Nephron progenitor cell (in vitro differentiated cells): ENCODE measurements around the gene PCDHGB1.

Experiments used
- DNase-seq: peaks from one replicate; pipeline ENCODE4 v3.0.0; 2021
- H3K27ac Mint-ChIP-seq: 2 replicates; pipeline ENCODE4 v1.8.0; 2021; ENCODE audit warnings: mild to moderate bottlenecking, moderate library complexity, mixed read lengths
- H3K27me3 Mint-ChIP-seq: 2 replicates; pipeline ENCODE4 v1.8.0; 2021; ENCODE audit warnings: mild to moderate bottlenecking, low read depth, mixed read lengths; ENCODE audit not compliant: poor library complexity
- H3K36me3 Mint-ChIP-seq: 2 replicates; pipeline ENCODE4 v1.8.0; 2021; ENCODE audit warnings: low read depth, mixed read lengths
- H3K4me1 Mint-ChIP-seq: 2 replicates; pipeline ENCODE4 v1.8.0; 2021; ENCODE audit warnings: mixed read lengths
- H3K4me3 Mint-ChIP-seq: 2 replicates; pipeline ENCODE4 v1.8.0; 2021; ENCODE audit warnings: mild to moderate bottlenecking, moderate library complexity, mixed read lengths
- H3K9me3 Mint-ChIP-seq: 2 replicates; pipeline ENCODE4 v1.8.0; 2021; ENCODE audit warnings: mild to moderate bottlenecking, moderate library complexity, mixed read lengths
- TF ChIP-seq, protein P1 (sequence below): fragments of 200-600 bp; sonication (generic); IDR thresholded peaks from 2 replicates; pipeline ENCODE4 v1.5.0; 2021; ENCODE audit warnings: antibody characterized with exemption

PCDHGB1 gene

GRCh38 chr5:141319699-141320098, 30.2 kb upstream of the PCDHGB1 start:
- TF ChIP-seq, protein P1, sequence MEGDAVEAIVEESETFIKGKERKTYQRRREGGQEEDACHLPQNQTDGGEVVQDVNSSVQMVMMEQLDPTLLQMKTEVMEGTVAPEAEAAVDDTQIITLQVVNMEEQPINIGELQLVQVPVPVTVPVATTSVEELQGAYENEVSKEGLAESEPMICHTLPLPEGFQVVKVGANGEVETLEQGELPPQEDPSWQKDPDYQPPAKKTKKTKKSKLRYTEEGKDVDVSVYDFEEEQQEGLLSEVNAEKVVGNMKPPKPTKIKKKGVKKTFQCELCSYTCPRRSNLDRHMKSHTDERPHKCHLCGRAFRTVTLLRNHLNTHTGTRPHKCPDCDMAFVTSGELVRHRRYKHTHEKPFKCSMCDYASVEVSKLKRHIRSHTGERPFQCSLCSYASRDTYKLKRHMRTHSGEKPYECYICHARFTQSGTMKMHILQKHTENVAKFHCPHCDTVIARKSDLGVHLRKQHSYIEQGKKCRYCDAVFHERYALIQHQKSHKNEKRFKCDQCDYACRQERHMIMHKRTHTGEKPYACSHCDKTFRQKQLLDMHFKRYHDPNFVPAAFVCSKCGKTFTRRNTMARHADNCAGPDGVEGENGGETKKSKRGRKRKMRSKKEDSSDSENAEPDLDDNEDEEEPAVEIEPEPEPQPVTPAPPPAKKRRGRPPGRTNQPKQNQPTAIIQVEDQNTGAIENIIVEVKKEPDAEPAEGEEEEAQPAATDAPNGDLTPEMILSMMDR = no peak
- Mint-ChIP-seq H3K4me3 (peak overlapping the region; percentile 99), H3K4me1 (no peaks in the 10 kb centered on the region), H3K27ac (peak overlapping the region; percentile 100), H3K9me3 (peaks cover 95% of the 10 kb centered on the region), H3K27me3 (peaks cover 28% of the 10 kb centered on the region), H3K36me3 (peaks cover 81% of the 10 kb centered on the region)
- DNase-seq = no peak

GRCh38 chr5:141320225-141321169, 29.4 kb upstream of the PCDHGB1 start, which contains the start of gene TAF7:
TAF7 (minus strand) TSS chr5:141320784; CDS start chr5:141320044, 740 bp downstream.
- peaks cover 28% of the 10 kb centered on the region for H3K27me3 Mint-ChIP-seq
- peak; percentile 92 for DNase-seq
- H3K4me1 Mint-ChIP-seq = no peaks in the 10 kb centered on the region
- peaks cover 93% of the 10 kb centered on the region for H3K9me3 Mint-ChIP-seq
- peaks cover 77% of the 10 kb centered on the region for H3K36me3 Mint-ChIP-seq
- peak within 1 kb of the TSS; percentile 99 for H3K4me3 Mint-ChIP-seq
- H3K27ac Mint-ChIP-seq = peak within 1 kb of the TSS; percentile 100
- TF ChIP-seq, protein P1 = peak; percentile 87

GRCh38 chr5:141322261-141322660, 27.6 kb upstream of the PCDHGB1 start:
- TF ChIP-seq, protein P1 = no peak
- H3K27me3 Mint-ChIP-seq = peaks cover 25% of the 10 kb centered on the region
- H3K4me3 Mint-ChIP-seq = peak overlapping the region; percentile 99
- no peaks in the 10 kb centered on the region for H3K4me1 Mint-ChIP-seq
- H3K27ac Mint-ChIP-seq = no peak overlapping the region
- DNase-seq = no peak
- peaks cover 73% of the 10 kb centered on the region for H3K36me3 Mint-ChIP-seq
- peaks cover 89% of the 10 kb centered on the region for H3K9me3 Mint-ChIP-seq

DNA sequence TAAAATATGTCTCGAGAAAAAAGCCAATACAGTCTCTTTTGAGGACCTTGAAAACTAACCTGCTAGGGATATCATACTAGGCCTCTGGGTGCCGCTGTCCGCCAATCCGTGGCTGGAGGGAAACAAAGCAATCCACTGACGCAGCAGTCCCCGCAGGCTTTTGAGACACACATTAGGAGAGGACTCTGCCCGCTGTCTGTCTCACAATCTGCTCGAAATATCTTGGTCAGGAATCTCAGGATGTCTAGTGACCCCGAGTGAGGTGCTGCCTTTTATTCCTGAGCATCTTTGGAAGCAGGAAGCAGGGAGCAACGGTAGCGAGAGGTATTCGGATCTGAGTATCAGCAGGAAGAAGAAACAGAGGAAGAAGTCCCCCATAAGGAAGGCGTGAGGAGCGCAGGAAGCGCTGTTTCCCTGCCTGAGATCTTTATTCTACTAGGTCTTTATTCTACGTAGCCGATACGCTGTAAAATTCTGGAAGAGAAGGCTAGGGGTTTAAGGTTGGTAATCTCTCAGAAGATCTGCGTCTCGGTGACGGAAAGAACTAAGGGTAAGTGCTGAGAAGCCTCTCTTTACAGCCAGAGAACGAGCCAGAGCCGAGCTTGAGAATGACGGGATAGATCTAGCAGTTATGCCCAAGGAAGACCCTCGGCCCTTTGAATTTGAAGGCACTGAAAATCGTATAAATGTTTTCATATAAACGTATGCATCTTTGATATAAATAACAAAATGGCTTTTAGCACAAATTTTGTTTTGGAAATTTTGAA, 23.6 kb upstream of the PCDHGB1 start:
- peaks cover 40% of the 10 kb centered on the region for H3K36me3 Mint-ChIP-seq
- no peaks in the 10 kb centered on the region for H3K4me1 Mint-ChIP-seq
- H3K9me3 Mint-ChIP-seq = peaks cover 89% of the 10 kb centered on the region
- TF ChIP-seq, protein P1 = peak; percentile 19
- H3K27me3 Mint-ChIP-seq = peaks cover 17% of the 10 kb centered on the region
- DNase-seq = peak; percentile 26
- no peak overlapping the region for H3K27ac Mint-ChIP-seq
- H3K4me3 Mint-ChIP-seq = peak overlapping the region; percentile 77

DNA sequence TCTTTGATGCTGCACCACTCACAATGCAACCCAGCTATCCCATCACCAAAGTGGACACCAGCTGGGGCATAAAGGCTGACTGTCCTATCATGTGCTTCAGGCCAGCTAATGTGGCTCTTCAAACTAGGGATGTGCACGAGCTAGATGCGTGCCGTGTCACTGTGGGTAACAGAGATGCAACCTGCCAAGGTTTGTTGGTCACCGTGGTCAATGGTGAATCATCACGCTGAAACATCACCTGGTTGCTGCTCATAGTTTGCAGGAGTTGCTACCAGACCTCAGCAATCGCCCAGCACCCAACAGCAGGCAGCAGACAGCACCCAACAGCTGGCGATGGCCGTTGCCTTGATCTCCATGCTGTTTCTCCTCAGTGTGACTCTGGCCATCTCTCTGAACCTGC, 21.7 kb upstream of the PCDHGB1 start:
- TF ChIP-seq, protein P1 = no peak
- Mint-ChIP-seq H3K9me3 (peaks cover 86% of the 10 kb centered on the region), H3K4me1 (no peaks in the 10 kb centered on the region), H3K27me3 (peaks cover 17% of the 10 kb centered on the region), H3K4me3 (no peak overlapping the region), H3K27ac (no peak overlapping the region), H3K36me3 (peaks cover 25% of the 10 kb centered on the region)
- no peak for DNase-seq
